Measurements from ENCODE around the gene BSN.

- TF ChIP-seq CTCF (IDR thresholded peaks at IDR 0.05) = no peak
- TF ChIP-seq POLR2A (IDR thresholded peaks at IDR 0.05) = no peak
These were observed 27.9 kb downstream of the BSN start for GRCh38 chr3:49582177-49582576.
